Testis (tissue), 2 donors: Measurements from ENCODE around the gene GSN.

Experiments used
- POLR2A ChIP-seq: fragments of 450-650 bp; IDR thresholded peaks from one replicate; pipeline ENCODE4 v1.6.1; 2017; ENCODE audit warnings: antibody characterized with exemption, mild to moderate bottlenecking, moderate library complexity
- TF ChIP-seq, protein P1 (sequence below), 3 experiments: fragments of 450-650 bp in 2 of 3; fragments of 200-600 bp in 1 of 3; sonication (generic) in 1 of 3; IDR thresholded peaks; one replicate each; pipeline ENCODE4 v1.5.1; 2016 to 2019; ENCODE audit warnings: antibody characterized with exemption in 3 of 3, mild to moderate bottlenecking in 2 of 3, moderate library complexity in 1 of 3

DNA sequence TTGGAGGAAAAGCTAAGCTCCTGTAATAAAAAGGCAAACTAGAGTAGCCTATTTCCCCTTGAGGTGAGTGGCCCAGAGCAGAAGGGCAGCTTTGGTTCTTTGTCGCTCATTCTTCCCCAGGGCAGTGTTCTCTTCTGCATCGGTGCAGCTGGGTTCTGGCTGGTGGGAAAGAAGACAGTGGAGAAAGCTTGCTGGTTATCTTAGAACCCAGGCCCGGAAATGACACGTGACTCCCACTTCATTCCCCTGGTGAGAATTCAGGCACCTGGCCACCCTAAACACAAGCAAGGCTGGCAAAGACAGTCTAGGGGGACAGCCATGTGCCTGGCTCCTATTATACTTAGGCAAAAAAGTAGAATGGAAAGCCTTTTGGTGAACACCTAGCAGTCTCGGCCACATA is 32.5 kb upstream of the GSN start:
- TF ChIP-seq POLR2A: no peak
- TF ChIP-seq, protein P1, sequence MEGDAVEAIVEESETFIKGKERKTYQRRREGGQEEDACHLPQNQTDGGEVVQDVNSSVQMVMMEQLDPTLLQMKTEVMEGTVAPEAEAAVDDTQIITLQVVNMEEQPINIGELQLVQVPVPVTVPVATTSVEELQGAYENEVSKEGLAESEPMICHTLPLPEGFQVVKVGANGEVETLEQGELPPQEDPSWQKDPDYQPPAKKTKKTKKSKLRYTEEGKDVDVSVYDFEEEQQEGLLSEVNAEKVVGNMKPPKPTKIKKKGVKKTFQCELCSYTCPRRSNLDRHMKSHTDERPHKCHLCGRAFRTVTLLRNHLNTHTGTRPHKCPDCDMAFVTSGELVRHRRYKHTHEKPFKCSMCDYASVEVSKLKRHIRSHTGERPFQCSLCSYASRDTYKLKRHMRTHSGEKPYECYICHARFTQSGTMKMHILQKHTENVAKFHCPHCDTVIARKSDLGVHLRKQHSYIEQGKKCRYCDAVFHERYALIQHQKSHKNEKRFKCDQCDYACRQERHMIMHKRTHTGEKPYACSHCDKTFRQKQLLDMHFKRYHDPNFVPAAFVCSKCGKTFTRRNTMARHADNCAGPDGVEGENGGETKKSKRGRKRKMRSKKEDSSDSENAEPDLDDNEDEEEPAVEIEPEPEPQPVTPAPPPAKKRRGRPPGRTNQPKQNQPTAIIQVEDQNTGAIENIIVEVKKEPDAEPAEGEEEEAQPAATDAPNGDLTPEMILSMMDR (IDR thresholded peaks at IDR 0.05): no peak
